GM23338 (cell line): ENCODE results near the gene PXDN.

Experiments used
- CREB1 ChIP-seq: fragments of 250-450 bp; sonication (Bioruptor Pico); IDR thresholded peaks from 2 replicates; pipeline ENCODE4 v1.5.0; 2020; ENCODE audit warnings: low read depth, mild to moderate bottlenecking, moderate library complexity
- CTCF ChIP-seq, 2 experiments: fragments of 200-600 bp in 1 of 2; sonication (generic) in 1 of 2; conservative IDR thresholded peaks; 2 replicates each; pipeline versions ENCODE4 v1.5.1 to v1.6.1; 2016 to 2017; ENCODE audit warnings: antibody characterized with exemption in 2 of 2, low read depth in 2 of 2, mild to moderate bottlenecking in 2 of 2, moderate library complexity in 1 of 2
- EZH2 ChIP-seq: fragments of 200-600 bp; sonication (generic); IDR thresholded peaks from one replicate; pipeline ENCODE4 v1.8.0; 2017; ENCODE audit warnings: antibody characterized with exemption, mild to moderate bottlenecking, low read depth; ENCODE audit not compliant: unreplicated experiment
- EZH2phosphoT487 ChIP-seq: fragments of 200-600 bp; sonication (generic); IDR thresholded peaks from one replicate; pipeline ENCODE4 v1.8.1; 2018; ENCODE audit warnings: antibody characterized with exemption; ENCODE audit not compliant: unreplicated experiment
- NANOG ChIP-seq: IDR thresholded peaks from 2 replicates; pipeline ENCODE4 v1.6.1; 2016; ENCODE audit warnings: antibody characterized with exemption, borderline replicate concordance
- POLR2AphosphoS5 ChIP-seq: IDR thresholded peaks from 2 replicates; pipeline ENCODE4 v1.6.1; 2016; ENCODE audit warnings: antibody characterized with exemption, low read depth

- TF ChIP-seq POLR2AphosphoS5 = no peak
- TF ChIP-seq CTCF (conservative IDR thresholded peaks at IDR 0.05; ENCODE audit: low read depth in 2 of 2) = no peak
- TF ChIP-seq CREB1 = no peak
- TF ChIP-seq EZH2phosphoT487 = no peak
- no peak for TF ChIP-seq EZH2
- TF ChIP-seq NANOG = no peak
Observed at GRCh38 chr2:1738163-1738562, 6.2 kb downstream of the PXDN start.
